Measurements from ENCODE around the gene DCUN1D1.
"Not testable (repeated sequence)": the region's sequence is repeated elsewhere in the genome, so short reads cannot be mapped to it uniquely, and the experiment has no call there.

DCUN1D1 gene

GRCh38 chr3:182980204-182981037 lies at the start of gene DCUN1D1:
DCUN1D1 (minus strand) TSS chr3:182980538; CDS start chr3:182980489, 49 bp downstream.
- peak; percentile 83 for DNase-seq

GRCh38 chr3:183028416-183028815 lies 48.1 kb upstream of the DCUN1D1 start:
- no peak for DNase-seq

GRCh38 chr3:183027276-183027675 lies 46.9 kb upstream of the DCUN1D1 start:
- no peak for DNase-seq

- no peak for DNase-seq
Measured at GRCh38 chr3:183022936-183023516, 42.7 kb upstream of the DCUN1D1 start.

GRCh38 chr3:183018421-183019192 lies 38.3 kb upstream of the DCUN1D1 start:
- DNase-seq = no peak

- no peak for DNase-seq
Measured at GRCh38 chr3:183015185-183015584, 34.8 kb upstream of the DCUN1D1 start.

- DNase-seq = no peak
Measured at GRCh38 chr3:183013856-183014255, 33.5 kb upstream of the DCUN1D1 start.

GRCh38 chr3:183013074-183013473 lies 32.7 kb upstream of the DCUN1D1 start:
- DNase-seq = no peak

GRCh38 chr3:183008800-183009199 lies 28.5 kb upstream of the DCUN1D1 start:
- DNase-seq = no peak

- DNase-seq = no peak
Measured at GRCh38 chr3:183008303-183008702, 28.0 kb upstream of the DCUN1D1 start.

GRCh38 chr3:183006396-183007002 lies 26.2 kb upstream of the DCUN1D1 start:
- no peak for DNase-seq

- no peak for DNase-seq
Measured at GRCh38 chr3:182999767-183000166, 19.4 kb upstream of the DCUN1D1 start.

- DNase-seq = not testable (repeated sequence)
Measured at GRCh38 chr3:182993486-182994201, 13.3 kb upstream of the DCUN1D1 start.

- DNase-seq = no peak
Measured at GRCh38 chr3:182989566-182989965, 9.2 kb upstream of the DCUN1D1 start.

- no peak for DNase-seq
Measured at GRCh38 chr3:182986021-182986420, 5.7 kb upstream of the DCUN1D1 start.

GRCh38 chr3:182983876-182984275 lies 3.5 kb upstream of the DCUN1D1 start:
- DNase-seq = no peak

- no peak for DNase-seq
Measured at GRCh38 chr3:182981038-182981380, 671 bp upstream of the DCUN1D1 start.

- DNase-seq = no peak
Measured at GRCh38 chr3:182979674-182980191, 605 bp downstream of the DCUN1D1 start.

GRCh38 chr3:182979103-182979673 lies 1.1 kb downstream of the DCUN1D1 start:
- no peak for DNase-seq

- no peak for DNase-seq
Measured at GRCh38 chr3:182978387-182978786, 2.0 kb downstream of the DCUN1D1 start.

GRCh38 chr3:182973047-182973446 lies 7.3 kb downstream of the DCUN1D1 start:
- no peak for DNase-seq

- no peak for DNase-seq
Measured at GRCh38 chr3:182972387-182972786, 8.0 kb downstream of the DCUN1D1 start.
